Stimulated activated CD4-positive, alpha-beta T cell treated with anti-CD3 and anti-CD28 coated beads, TNF-alpha, amount 100 ng/mL, for 24 hours (primary cell): ENCODE data around the gene TDRD6.

Experiments
- DNase-seq, 3 experiments: peaks; one replicate each; pipeline ENCODE4 v3.0.0-alpha.2; 2020; ENCODE audit warnings: low read depth in 3 of 3

Gene TDRD6

GRCh38 chr6:46677314-46677654, 10.4 kb upstream of the TDRD6 start:
- DNase-seq, result no peak

GRCh38 chr6:46684771-46685170, 2.9 kb upstream of the TDRD6 start:
- DNase-seq, result no peak

- no peak for DNase-seq
Measured at GRCh38 chr6:46688117-46688965, 656 bp downstream of the TDRD6 start.

- no peak for DNase-seq
Measured at GRCh38 chr6:46688966-46689335, 1.3 kb downstream of the TDRD6 start.

GRCh38 chr6:46689657-46690056, 2.0 kb downstream of the TDRD6 start:
- no peak for DNase-seq

GRCh38 chr6:46690141-46690755, 2.6 kb downstream of the TDRD6 start:
- no peak for DNase-seq

GRCh38 chr6:46690911-46691451, 3.3 kb downstream of the TDRD6 start:
- no peak for DNase-seq

- DNase-seq, result no peak
Measured at GRCh38 chr6:46699970-46700369, 12.3 kb downstream of the TDRD6 start.

- no peak for DNase-seq
Measured at GRCh38 chr6:46704562-46704961, 16.9 kb downstream of the TDRD6 start.

GRCh38 chr6:46706464-46706863, 18.8 kb downstream of the TDRD6 start:
- no peak for DNase-seq

GRCh38 chr6:46711491-46711890, 23.8 kb downstream of the TDRD6 start:
- no peak for DNase-seq

- DNase-seq, result no peak
Measured at GRCh38 chr6:46715141-46715540, 27.5 kb downstream of the TDRD6 start.

GRCh38 chr6:46719099-46719498, 31.4 kb downstream of the TDRD6 start:
- DNase-seq, result no peak

- no peak for DNase-seq
Measured at GRCh38 chr6:46720401-46720800, 32.7 kb downstream of the TDRD6 start.

GRCh38 chr6:46729787-46730326, 42.2 kb downstream of the TDRD6 start:
- no peak for DNase-seq

GRCh38 chr6:46730921-46731461, 43.3 kb downstream of the TDRD6 start:
- no peak for DNase-seq

- no peak for DNase-seq
Measured at GRCh38 chr6:46733341-46733801, 45.7 kb downstream of the TDRD6 start.

GRCh38 chr6:46734867-46735719, 47.4 kb downstream of the TDRD6 start, which contains the start of gene PLA2G7:
Gene PLA2G7, minus strand, starts transcription at chr6:46735375. Its CDS starts 12,484 bp downstream, at chr6:46722891.
- no peak for DNase-seq

- no peak for DNase-seq
Measured at GRCh38 chr6:46735720-46736031, 48.0 kb downstream of the TDRD6 start.

GRCh38 chr6:46736906-46737305, 49.2 kb downstream of the TDRD6 start:
- DNase-seq, result no peak

- DNase-seq, result no peak
Measured at GRCh38 chr6:46741482-46741881, 53.8 kb downstream of the TDRD6 start.

GRCh38 chr6:46741910-46742309, 54.2 kb downstream of the TDRD6 start:
- DNase-seq, result no peak
